K562 (cell line): ENCODE results near the gene TRPC5OS. TPM values are rescaled to one million over a fixed set of nuclear protein-coding genes. Genes with fewer than 3 reads are reported as not detected.

Source experiments
- ATAC-seq: fragments of 200-7000 bp; cut with Tn5 transposase; 3 replicates; pipeline ENCODE4 v1.9.1; 2020; ENCODE audit warnings: moderate library complexity
- BruUV-seq: library from RNA; stranded (reverse); fragments of 400-500 nt; replicated peaks from 2 replicates; lab custom pipeline; 2021; lab: Mats Ljungman, UMichigan
- CTCF ChIA-PET: fragments of 300-600 bp; formaldehyde crosslinking; extraction: SDS; loops from one replicate; lab custom pipeline; 2021; ENCODE audit warnings: low intra/inter-chr PET ratio; lab: Yijun Ruan, JAX
- POLR2A ChIA-PET: fragments of 300-600, 350-650 bp; sonication (Branson Sonifier 250); formaldehyde crosslinking; extraction: SDS; loops from one replicate; lab custom pipeline; 2021; ENCODE audit warnings: antibody characterized with exemption, inconsistent platforms; lab: Yijun Ruan, JAX
- DNase-seq, 4 experiments: peaks; one replicate each; pipeline versions ENCODE4 v3.0.0 to v3.0.0-alpha.2; 2011 to 2018; ENCODE audit warnings: low spot score in 3 of 4, mixed read lengths in 3 of 4; ENCODE audit errors: extremely low read depth in 1 of 4
- FAIRE-seq: peaks from 2 replicates; lab custom pipeline; 2011; peaks lifted over from hg19 to GRCh38; lab: Jason Lieb, UNC
- H2AFZ ChIP-seq: 2 replicates; pipeline ENCODE4 v1.6.0; 2011; ENCODE audit warnings: low read depth, low read length, control low read depth, inconsistent platforms
- H3K27ac ChIP-seq: fragments of 200-600 bp; 3 replicates; pipeline ENCODE4 v1.8.0; 2011; ENCODE audit warnings: low read depth, mild to moderate bottlenecking, control low read depth, inconsistent platforms, low read length, moderate library complexity, mixed read lengths; ENCODE audit errors: extremely low read depth
- H3K27me3 ChIP-seq, 2 experiments: fragments of 300-600 bp in 1 of 2; 2 replicates in 1 of 2; 3 replicates in 1 of 2; pipeline versions ENCODE4 v1.6.0 to v1.8.0; 2011; ENCODE audit warnings: inconsistent platforms in 2 of 2, low read length in 2 of 2, mild to moderate bottlenecking in 1 of 2, mixed read lengths in 1 of 2, moderate library complexity in 1 of 2; ENCODE audit not compliant: control insufficient read depth in 2 of 2, insufficient read depth in 2 of 2
- H3K36me3 ChIP-seq: fragments of 300-600 bp; 3 replicates; pipeline ENCODE4 v1.8.0; 2011; ENCODE audit warnings: mild to moderate bottlenecking, low read length, inconsistent platforms; ENCODE audit not compliant: control insufficient read depth, insufficient read depth
- H3K4me1 ChIP-seq, 2 experiments: fragments of 200-600 bp in 1 of 2; replicated peaks in 1 of 2; 2 replicates in 1 of 2; 3 replicates in 1 of 2; pipeline versions ENCODE4 v1.5.1 to v1.8.0; 2011; ENCODE audit warnings: inconsistent platforms in 2 of 2, low read length in 2 of 2, mild to moderate bottlenecking in 1 of 2, mixed read lengths in 1 of 2, moderate library complexity in 1 of 2; ENCODE audit not compliant: control insufficient read depth in 2 of 2, insufficient read depth in 2 of 2
- H3K4me2 ChIP-seq: 2 replicates; pipeline ENCODE4 v1.6.1; 2011; ENCODE audit warnings: low read length, control low read depth, inconsistent platforms, mixed read lengths; ENCODE audit not compliant: insufficient read depth
- H3K4me3 ChIP-seq: fragments of 200-600 bp; sonication (generic), shearing (Covaris generic); 2 replicates; pipeline ENCODE4 v1.5.1; 2016; ENCODE audit warnings: control low read depth, inconsistent platforms
- H3K79me2 ChIP-seq: fragments of 200-600 bp; 3 replicates; pipeline ENCODE4 v1.8.0; 2011; ENCODE audit warnings: low read length, inconsistent platforms; ENCODE audit not compliant: control insufficient read depth, insufficient read depth
- H3K9ac ChIP-seq, 2 experiments: 2 replicates each; pipeline versions ENCODE4 v1.6.0 to v1.6.1; 2011; ENCODE audit warnings: low read depth in 2 of 2, low read length in 2 of 2, control low read depth in 1 of 2, inconsistent platforms in 1 of 2, mild to moderate bottlenecking in 1 of 2, mixed read lengths in 1 of 2; ENCODE audit not compliant: insufficient read depth in 1 of 2
- H3K9me1 ChIP-seq: one replicate; pipeline ENCODE4 v1.6.0; 2011; ENCODE audit warnings: inconsistent platforms, mild to moderate bottlenecking, low read length, moderate library complexity; ENCODE audit not compliant: control insufficient read depth, insufficient read depth
- H3K9me3 ChIP-seq: replicated peaks from 2 replicates; pipeline ENCODE4 v1.5.1; 2011; ENCODE audit warnings: low read depth, low read length, inconsistent platforms; ENCODE audit not compliant: control insufficient read depth, insufficient read depth
- H4K20me1 ChIP-seq: replicated peaks from 2 replicates; pipeline ENCODE4 v1.6.1; 2011; ENCODE audit warnings: low read length, inconsistent platforms, mixed read lengths; ENCODE audit not compliant: control insufficient read depth, insufficient read depth
- BACH1 ChIP-seq: fragments of 200-800 bp; sonication (Bioruptor generic); IDR thresholded peaks from 2 replicates; pipeline ENCODE4 v1.6.1; 2016; ENCODE audit warnings: missing genetic modification characterization, missing compliant biosample characterization
- BHLHE40 ChIP-seq: IDR thresholded peaks from 2 replicates; pipeline ENCODE4 v1.6.1; 2011; ENCODE audit warnings: low read length, improper control_type of control experiment
- CSDE1 ChIP-seq, 2 experiments: fragments of 450-650 bp; IDR thresholded peaks; 2 replicates each; pipeline ENCODE4 v1.6.1; 2016; ENCODE audit warnings: mild to moderate bottlenecking in 1 of 2
- DLX4 ChIP-seq: fragments of 250-450 bp; sonication (Bioruptor Pico); IDR thresholded peaks from 2 replicates; pipeline ENCODE4 v1.6.1; 2021; ENCODE audit warnings: mild to moderate bottlenecking
- E4F1 ChIP-seq: fragments of 250-450 bp; sonication (Bioruptor Pico); IDR thresholded peaks from 2 replicates; pipeline ENCODE4 v1.5.0; 2021; ENCODE audit warnings: mild to moderate bottlenecking, borderline replicate concordance
- HNRNPUL1 ChIP-seq: fragments of 200-400 bp; formaldehyde crosslinking; IDR thresholded peaks from 2 replicates; pipeline ENCODE4 v1.6.1; 2017; ENCODE audit warnings: low read length
- MAZ ChIP-seq, 2 experiments: fragments of 450-650 bp in 1 of 2; sonication (generic) in 1 of 2; formaldehyde crosslinking; IDR thresholded peaks in 1 of 2; conservative IDR thresholded peaks in 1 of 2; 2 replicates each; pipeline versions ENCODE4 v1.4.0 to v1.5.0; 2020; ENCODE audit warnings: mild to moderate bottlenecking in 1 of 2, missing genetic modification reagents in 1 of 2
- NFE2 ChIP-seq: IDR thresholded peaks from 2 replicates; pipeline ENCODE4 v1.6.1; 2014; ENCODE audit warnings: antibody characterized with exemption, low read depth
- NFIC ChIP-seq: fragments of 450-650 bp; IDR thresholded peaks from 2 replicates; pipeline ENCODE4 v1.6.1; 2017; ENCODE audit warnings: mild to moderate bottlenecking, inconsistent platforms
- TCF15 ChIP-seq: fragments of 250-450 bp; sonication (Bioruptor Pico); IDR thresholded peaks from 2 replicates; pipeline ENCODE4 v1.8.0; 2022; ENCODE audit warnings: moderate library complexity, mild to moderate bottlenecking, inconsistent platforms
- ZNF644 ChIP-seq: fragments of 200-800 bp; sonication (Bioruptor generic); IDR thresholded peaks from 2 replicates; pipeline ENCODE4 v1.6.1; 2016; ENCODE audit warnings: low read depth, missing genetic modification characterization, missing compliant biosample characterization
- ZNF668 ChIP-seq: fragments of 250-450 bp; sonication (Bioruptor Pico); IDR thresholded peaks from 2 replicates; pipeline ENCODE4 v1.8.0; 2022; ENCODE audit warnings: mild to moderate bottlenecking, inconsistent platforms
- ZNF75A ChIP-seq: fragments of 450-650 bp; formaldehyde crosslinking; IDR thresholded peaks from 2 replicates; pipeline ENCODE4 v1.4.0; 2020; ENCODE audit warnings: mild to moderate bottlenecking
- ZNF79 ChIP-seq: fragments of 250-450 bp; sonication (Bioruptor Pico); IDR thresholded peaks from 2 replicates; pipeline ENCODE4 v1.4.0; 2020; ENCODE audit warnings: low read depth, mild to moderate bottlenecking, moderate library complexity
- WGBS: fragments of 100-300 bp; shearing (Covaris generic); methylation state at CpG from one replicate; pipeline ENCODE4 v1.1.6; 2016; ENCODE audit warnings: low coverage, mixed read lengths; ENCODE audit not compliant: insufficient coverage; ENCODE audit errors: missing lambda C conversion rate; 5-methylcytosine and 5-hydroxymethylcytosine counted together
- in situ Hi-C: fragments of 300-500 bp; cut with MboI; formaldehyde crosslinking; loops from 4 replicates; pipeline ENCODE4 v1.15.0; 2018; ENCODE audit warnings: inconsistent platforms, mixed read lengths
- intact Hi-C: fragments of 100-400 bp; cut with micrococcal nuclease; formaldehyde crosslinking; loops from 2 replicates; pipeline ENCODE4 v1.14.2; 2022
- polyA plus RNA-seq, 8 experiments: library from polyadenylated mRNA; depleted of rRNA in 4 of 8; stranded (reverse) in 5 of 8; unstranded in 3 of 8; fragments of >200 nt; fragmentation: Nextera tagmentation in 2 of 8; fragmentation: Illumina TruSeq in 1 of 8; extraction: Ambion mirVana in 2 of 8; extraction: Trizol in 1 of 8; gene quantifications; 2 replicates each; pipeline versions ENCODE4 v1.2.1 to v1.2.3, GENCODE V29; 2011 to 2014; ENCODE audit warnings: inconsistent platforms in 1 of 8, missing spikeins in 1 of 8
- total RNA-seq, 7 experiments: library from RNA; depleted of rRNA in 6 of 7; stranded (reverse); fragments of >200 nt in 6 of 7; fragmentation: Illumina TruSeq in 2 of 7; extraction: Trizol in 2 of 7; gene quantifications; 2 replicates each; pipeline versions ENCODE4 v1.2.1 to v1.2.3, GENCODE V29; 2011 to 2021; ENCODE audit warnings: low replicate concordance in 1 of 7
- TF ChIP-seq, protein P1 (sequence below): sonication (generic); formaldehyde crosslinking; IDR thresholded peaks from 2 replicates; pipeline ENCODE4 v1.8.0; 2022; ENCODE audit warnings: mild to moderate bottlenecking, missing genetic modification reagents

Gene TRPC5OS
- total and polyA plus RNA-seq, 9 of the 15 experiments (the other 6 are each of a cell fraction or from before 2014, with no cell fraction given): not detected

DNA sequence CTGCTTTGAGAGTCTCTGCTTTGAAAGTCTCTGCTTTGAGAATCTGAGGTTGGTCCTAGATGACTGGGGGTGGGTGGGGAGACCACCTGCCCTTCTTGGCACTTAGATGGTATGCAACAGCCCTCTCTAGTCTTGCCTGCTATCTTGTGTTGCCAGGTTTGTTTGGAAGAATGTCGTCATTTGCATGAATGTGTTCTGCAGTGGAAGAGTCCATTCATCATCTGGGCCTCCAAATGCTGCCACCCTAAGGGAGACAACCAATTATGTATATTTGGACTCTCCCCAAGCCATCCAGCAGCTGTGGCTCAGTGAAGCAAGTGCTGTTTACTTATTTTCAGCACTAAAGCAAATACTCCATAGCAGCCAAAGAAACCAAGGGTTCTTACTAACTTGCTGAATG is 44.6 kb upstream of the TRPC5OS start:
- in situ Hi-C loops (no loop called here), intact Hi-C loops (no loop called here)
- H3K36me3 ChIP-seq: no peaks in the 10 kb centered on the region
- ChIA-PET POLR2A (no interaction called here), CTCF (no interaction called here)
- H3K9me1 ChIP-seq: no peaks in the 10 kb centered on the region
- no peaks in the 10 kb centered on the region for H3K4me1 ChIP-seq
- no peaks in the 10 kb centered on the region for H3K79me2 ChIP-seq
- TF ChIP-seq ZNF644 (tag) (no peak), BACH1 (tag) (no peak), BHLHE40 (no peak), MAZ (CRISPR knock-in tag; conservative IDR thresholded peaks at IDR 0.05 in 1 of 2, IDR thresholded peaks at IDR 0.05 in 1 of 2) (no peak), HNRNPUL1 (no peak), TCF15 (CRISPR knock-in tag) (no peak), E4F1 (CRISPR knock-in tag) (no peak), NFE2 (no peak), NFIC (no peak), CSDE1 (IDR thresholded peaks at IDR 0.05) (no peak), ZNF79 (CRISPR knock-in tag) (no peak), ZNF668 (CRISPR knock-in tag) (no peak), ZNF75A (CRISPR knock-in tag) (no peak), DLX4 (CRISPR knock-in tag) (no peak)
- TF ChIP-seq, protein P1, sequence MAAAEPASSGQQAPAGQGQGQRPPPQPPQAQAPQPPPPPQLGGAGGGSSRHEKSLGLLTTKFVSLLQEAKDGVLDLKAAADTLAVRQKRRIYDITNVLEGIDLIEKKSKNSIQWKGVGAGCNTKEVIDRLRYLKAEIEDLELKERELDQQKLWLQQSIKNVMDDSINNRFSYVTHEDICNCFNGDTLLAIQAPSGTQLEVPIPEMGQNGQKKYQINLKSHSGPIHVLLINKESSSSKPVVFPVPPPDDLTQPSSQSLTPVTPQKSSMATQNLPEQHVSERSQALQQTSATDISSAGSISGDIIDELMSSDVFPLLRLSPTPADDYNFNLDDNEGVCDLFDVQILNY (CRISPR knock-in tag): no peak
- no TSS peak for BruUV-seq
- no peaks in the 10 kb centered on the region for H4K20me1 ChIP-seq
- H3K27me3 ChIP-seq: no peaks in the 10 kb centered on the region
- no peak for DNase-seq
- H3K4me3 ChIP-seq: no peak overlapping the region
- WGBS: 0% methylated on average over 1 of the region's 1 CpG
- no peak overlapping the region for H3K4me2 ChIP-seq
- no peak for ATAC-seq
- no peak for FAIRE-seq
- no peaks in the 10 kb centered on the region for H3K9me3 ChIP-seq
- no peak overlapping the region for H3K27ac ChIP-seq
- H3K9ac ChIP-seq: no peak overlapping the region
- H2AFZ ChIP-seq: no peak overlapping the region
